Naive thymus-derived CD8-positive, alpha-beta T cell (primary cell): Measurements from ENCODE around the gene SMARCD3. TPM values are rescaled to one million over a fixed set of nuclear protein-coding genes. Genes with fewer than 3 reads are reported as not detected.

Experiments used
- ATAC-seq, 2 donors: fragments of 150-1000 bp; cut with Tn5 transposase in 1 of 2; sonication (Bioruptor Pico), chemical (Tn5 transposase) in 1 of 2; 1 replicate in 1 of 2; 2 replicates in 1 of 2; pipeline ENCODE4 v1.10.0; 2021; ENCODE audit warnings: mild to moderate bottlenecking in 2 of 2, moderate library complexity in 2 of 2
- POLR2A ChIA-PET: fragments of 350-600 bp; sonication (Branson Sonifier 250); formaldehyde crosslinking; loops from one replicate; lab custom pipeline; 2021; ENCODE audit warnings: antibody characterized with exemption; lab: Charles Lee
- DNase-seq, 10 donors: peaks; one replicate each; pipeline versions ENCODE4 v3.0.0 to v3.0.0-alpha.2; 2020 to 2022
- H3K27ac Mint-ChIP-seq, 10 donors: one replicate each; pipeline ENCODE4 v1.8.0; 2020 to 2022; ENCODE audit warnings: mild to moderate bottlenecking in 10 of 10, mixed read lengths in 10 of 10, moderate library complexity in 4 of 10, inconsistent platforms in 1 of 10
- H3K27me3 Mint-ChIP-seq, 5 donors: one replicate each; pipeline ENCODE4 v1.8.0; 2021 to 2022; ENCODE audit warnings: mixed read lengths in 5 of 5
- H3K36me3 Mint-ChIP-seq, 3 donors: one replicate each; pipeline ENCODE4 v1.8.0; 2020 to 2022; ENCODE audit warnings: mixed read lengths in 3 of 3, mild to moderate bottlenecking in 2 of 3, inconsistent platforms in 1 of 3
- H3K4me1 Mint-ChIP-seq, 4 donors: one replicate each; pipeline ENCODE4 v1.8.0; 2021 to 2022; ENCODE audit warnings: mixed read lengths in 4 of 4
- H3K4me3 Mint-ChIP-seq, 10 donors: one replicate each; pipeline ENCODE4 v1.8.0; 2020 to 2022; ENCODE audit warnings: mild to moderate bottlenecking in 10 of 10, mixed read lengths in 10 of 10, moderate library complexity in 6 of 10, inconsistent platforms in 1 of 10
- H3K9me3 Mint-ChIP-seq, 9 donors: one replicate each; pipeline ENCODE4 v1.8.0; 2020 to 2022; ENCODE audit warnings: mixed read lengths in 9 of 9, mild to moderate bottlenecking in 3 of 9, inconsistent platforms in 1 of 9, moderate library complexity in 1 of 9
- polyA plus RNA-seq, 3 donors: library from polyadenylated mRNA; unstranded; fragments of 300-500 nt; fragmentation: Illumina TruSeq; gene quantifications; one replicate each; pipeline ENCODE4 v1.2.3, GENCODE V29; 2021
- total RNA-seq, 8 experiments: library from RNA in 2 of 8; stranded (reverse) in 2 of 8; gene quantifications; one replicate each; pipeline ENCODE4 v1.2.3 and lab custom pipeline; 2021 to 2026

Gene SMARCD3
- total and polyA plus RNA-seq, 5 experiments from 2014 or later: 9.7 to 18.6 (median 11.8) TPM

DNA sequence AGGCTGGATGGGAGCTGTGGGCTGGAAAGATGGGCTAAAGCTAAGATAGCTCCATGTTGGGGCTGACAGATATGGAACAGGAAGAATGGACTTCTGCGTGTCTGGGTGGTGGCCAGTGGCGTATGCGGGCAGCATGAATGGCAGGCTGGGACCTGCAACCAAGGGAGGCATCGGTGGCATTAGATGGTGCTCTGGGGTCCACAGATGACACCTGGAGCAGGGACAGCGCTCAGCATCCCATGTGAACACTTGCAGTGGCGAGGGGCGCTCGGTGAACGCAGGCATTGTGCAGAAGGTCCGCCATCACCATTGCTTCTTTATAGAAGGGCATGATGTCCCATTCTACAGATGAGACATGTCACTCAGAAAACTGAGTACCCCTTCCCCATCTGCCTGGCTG lies 21.0 kb upstream of the SMARCD3 start:
- H3K4me1 Mint-ChIP-seq: peaks cover 16 to 38% (median 31%) of the 10 kb centered on the region in 4 donors
- peak overlapping the region in 3 of 10 donors; percentile 19 to 48 (median 24) for H3K27ac Mint-ChIP-seq
- H3K36me3 Mint-ChIP-seq: peaks cover 0 to 4% (median 2%) of the 10 kb centered on the region in 3 donors
- DNase-seq (no peak), ATAC-seq (no peak)
- peaks cover 0 to 1% (median 0%) of the 10 kb centered on the region in 5 donors for H3K27me3 Mint-ChIP-seq
- POLR2A ChIA-PET: no interaction called here
- H3K9me3 Mint-ChIP-seq: no peaks in the 10 kb centered on the region
- no peak overlapping the region for H3K4me3 Mint-ChIP-seq

DNA sequence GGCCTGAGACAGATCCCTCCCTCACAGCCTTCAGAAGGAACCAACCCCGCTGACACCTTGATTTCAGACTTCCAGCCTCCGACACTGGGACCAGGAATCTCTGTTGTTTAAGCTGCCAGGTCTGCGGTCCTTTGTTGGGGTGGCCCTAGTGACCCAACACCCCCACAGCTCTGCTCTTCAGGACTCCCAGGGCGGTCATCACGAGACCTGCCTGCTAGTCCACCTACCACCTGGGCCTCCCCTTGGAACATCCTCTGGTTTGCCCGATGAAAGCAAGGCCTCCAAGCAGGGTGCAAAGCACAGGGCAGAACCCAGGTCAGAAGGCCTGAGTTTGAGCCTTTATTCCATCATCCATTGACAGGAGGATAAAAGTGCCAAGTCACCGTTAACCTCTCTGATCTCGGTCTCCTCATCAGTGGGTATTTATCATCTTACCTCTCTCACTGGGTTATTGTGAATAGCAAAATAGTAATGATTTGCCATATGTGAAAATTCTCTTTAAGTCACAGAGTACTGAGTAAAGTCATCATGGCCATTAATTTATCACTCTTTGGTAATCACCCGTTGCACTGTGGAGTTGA lies 16.9 kb upstream of the SMARCD3 start:
- peaks cover 2 to 7% (median 2%) of the 10 kb centered on the region in 4 donors for H3K4me1 Mint-ChIP-seq
- POLR2A ChIA-PET: no interaction called here
- H3K9me3 Mint-ChIP-seq: no peaks in the 10 kb centered on the region
- H3K36me3 Mint-ChIP-seq: peaks cover 0 to 4% (median 2%) of the 10 kb centered on the region in 3 donors
- H3K4me3 Mint-ChIP-seq: no peak overlapping the region
- H3K27me3 Mint-ChIP-seq: peaks cover 0 to 4% (median 1%) of the 10 kb centered on the region in 5 donors
- H3K27ac Mint-ChIP-seq: peak overlapping the region in 1 of 10 donors; percentile 11
- ATAC-seq: no peak
- no peak for DNase-seq

DNA sequence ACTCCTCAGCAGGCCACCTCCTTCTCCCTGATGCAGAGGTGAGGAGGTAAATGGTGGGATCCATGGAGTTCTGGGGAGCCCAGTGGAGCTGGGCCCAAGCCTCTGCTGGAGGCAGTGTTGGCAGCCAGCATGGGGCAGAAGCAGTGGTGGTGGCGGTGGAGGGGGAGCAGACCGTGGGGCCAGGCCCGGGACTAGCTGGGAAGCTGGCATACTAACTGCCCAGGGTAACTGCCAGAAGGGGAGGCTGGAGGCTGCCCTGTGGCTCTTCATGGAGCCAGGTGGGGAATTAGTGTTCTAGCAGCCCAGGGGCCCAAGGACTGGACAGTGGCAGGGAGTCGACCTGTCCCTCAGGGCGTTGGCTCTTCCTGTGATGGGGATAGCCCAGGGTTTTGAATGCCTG lies 16.1 kb upstream of the SMARCD3 start:
- POLR2A ChIA-PET: no interaction called here
- Mint-ChIP-seq H3K36me3 (peaks cover 0 to 4% (median 2%) of the 10 kb centered on the region in 3 donors), H3K9me3 (no peaks in the 10 kb centered on the region), H3K4me3 (no peak overlapping the region), H3K4me1 (no peaks in the 10 kb centered on the region), H3K27me3 (peaks cover 0 to 4% (median 1%) of the 10 kb centered on the region in 5 donors), H3K27ac (no peak overlapping the region)
- DNase-seq (no peak), ATAC-seq (no peak)

- ATAC-seq (no peak), DNase-seq (peak in 1 of 10 donors; percentile 47)
- Mint-ChIP-seq H3K4me3 (no peak overlapping the region), H3K9me3 (no peaks in the 10 kb centered on the region), H3K27me3 (peaks cover 0 to 4% (median 0%) of the 10 kb centered on the region in 5 donors), H3K36me3 (peaks cover 0 to 4% (median 0%) of the 10 kb centered on the region in 3 donors), H3K27ac (no peak overlapping the region), H3K4me1 (peaks cover 0 to 3% (median 0%) of the 10 kb centered on the region in 4 donors)
- POLR2A ChIA-PET: interaction anchor here (1.4 kb wide), 1 partner anchor 16 kb away, joined by 3 read pairs; no protein-coding TSS in a partner anchor
These were observed 13.0 kb upstream of the SMARCD3 start for GRCh38 chr7:151261529-151261928.

- Mint-ChIP-seq H3K27ac (no peak overlapping the region), H3K9me3 (no peaks in the 10 kb centered on the region), H3K36me3 (peaks cover 0 to 4% (median 0%) of the 10 kb centered on the region in 3 donors), H3K4me3 (no peak overlapping the region), H3K27me3 (peaks cover 0 to 4% (median 0%) of the 10 kb centered on the region in 5 donors), H3K4me1 (peaks cover 0 to 3% (median 0%) of the 10 kb centered on the region in 4 donors)
- DNase-seq (no peak), ATAC-seq (no peak)
- POLR2A ChIA-PET: interaction anchor here (1.4 kb wide), 1 partner anchor 17 kb away, joined by 3 read pairs; no protein-coding TSS in a partner anchor
These were observed 12.4 kb upstream of the SMARCD3 start for GRCh38 chr7:151260883-151261282.

DNA sequence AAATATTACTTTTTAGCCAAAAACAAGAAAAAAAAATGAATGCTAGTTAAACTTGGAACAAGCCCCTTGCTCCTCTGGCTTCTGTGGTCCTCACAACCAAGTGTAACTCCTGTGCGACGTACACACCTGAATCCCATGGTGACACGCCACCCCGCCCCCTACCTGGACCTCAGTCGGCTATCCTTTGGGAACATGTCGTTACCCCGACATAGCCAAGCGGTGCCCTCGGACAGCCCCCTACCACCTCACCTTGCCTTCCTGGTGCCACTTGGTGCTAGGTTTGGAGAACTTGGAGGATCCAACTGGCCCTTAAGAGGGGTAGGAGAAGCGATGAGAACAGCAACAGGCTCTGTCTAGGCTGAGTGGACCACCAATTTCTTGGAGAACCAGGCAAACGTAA lies 12.0 kb upstream of the SMARCD3 start:
- H3K36me3 Mint-ChIP-seq: peaks cover 0 to 4% (median 0%) of the 10 kb centered on the region in 3 donors
- H3K4me1 Mint-ChIP-seq: peaks cover 0 to 3% (median 0%) of the 10 kb centered on the region in 4 donors
- POLR2A ChIA-PET: interaction anchor here (1.4 kb wide), 1 partner anchor 17 kb away, joined by 3 read pairs; no protein-coding TSS in a partner anchor
- DNase-seq (no peak), ATAC-seq (no peak)
- no peak overlapping the region for H3K4me3 Mint-ChIP-seq
- H3K27ac Mint-ChIP-seq: no peak overlapping the region
- H3K27me3 Mint-ChIP-seq: peaks cover 0 to 4% (median 2%) of the 10 kb centered on the region in 5 donors
- no peaks in the 10 kb centered on the region for H3K9me3 Mint-ChIP-seq

GRCh38 chr7:151257990-151258389 lies 9.5 kb upstream of the SMARCD3 start:
- ATAC-seq: no peak

DNA sequence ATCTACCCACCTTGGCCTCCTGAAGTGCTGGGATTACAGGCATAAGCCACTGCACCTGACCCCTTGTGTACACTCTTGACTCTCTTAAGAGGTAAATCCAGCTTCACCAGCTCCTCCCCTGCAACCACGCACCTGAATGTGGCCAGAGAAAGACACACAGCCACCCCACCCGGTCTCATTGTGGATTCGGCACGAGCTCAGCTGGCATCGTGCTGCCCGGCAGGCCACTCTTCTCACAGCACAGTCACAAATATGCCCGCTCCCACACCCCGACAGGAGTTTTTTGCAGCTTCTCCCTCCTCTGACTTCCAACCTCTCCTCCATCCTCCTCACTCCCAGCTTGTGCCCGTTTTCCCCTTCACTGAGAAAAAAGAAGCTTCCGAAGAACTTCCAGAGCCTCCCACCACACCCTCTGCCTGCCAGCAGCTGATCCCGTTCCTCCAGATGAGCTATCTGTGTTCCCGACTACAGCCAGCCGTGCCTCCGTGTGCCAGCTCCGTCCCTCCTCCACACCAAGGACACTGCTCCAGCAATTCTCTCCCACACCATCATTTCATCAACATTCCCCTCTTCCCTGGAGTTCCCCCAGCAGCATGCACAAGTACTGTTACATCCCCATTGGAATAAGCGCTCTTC lies 8.0 kb upstream of the SMARCD3 start:
- H3K9me3 Mint-ChIP-seq: no peaks in the 10 kb centered on the region
- ATAC-seq (no peak), DNase-seq (peak in 1 of 10 donors; percentile 41)
- peaks cover 0 to 4% (median 0%) of the 10 kb centered on the region in 3 donors for H3K36me3 Mint-ChIP-seq
- H3K27me3 Mint-ChIP-seq: peaks cover 0 to 12% (median 0%) of the 10 kb centered on the region in 5 donors
- no peak overlapping the region for H3K27ac Mint-ChIP-seq
- peak overlapping the region in 1 of 10 donors; percentile 29 for H3K4me3 Mint-ChIP-seq
- H3K4me1 Mint-ChIP-seq: peaks cover 5 to 10% (median 7%) of the 10 kb centered on the region in 4 donors
- POLR2A ChIA-PET: interaction anchor here (1.0 kb wide), 1 partner anchor 12 kb away, joined by 5 read pairs; no protein-coding TSS in a partner anchor

More at GRCh38 chr7:151257990-151258389, 9.5 kb upstream of the SMARCD3 start:
- Mint-ChIP-seq H3K27ac (peak overlapping the region in 2 of 10 donors; percentile 61 to 66), H3K9me3 (no peaks in the 10 kb centered on the region), H3K36me3 (peaks cover 0 to 4% (median 0%) of the 10 kb centered on the region in 3 donors), H3K27me3 (peaks cover 0 to 5% (median 0%) of the 10 kb centered on the region in 5 donors), H3K4me3 (no peak overlapping the region), H3K4me1 (peaks cover 0 to 3% (median 0%) of the 10 kb centered on the region in 4 donors)
- DNase-seq: no peak
- POLR2A ChIA-PET: interaction anchor here (1.0 kb wide), 1 partner anchor 111 kb away, joined by 3 read pairs; no protein-coding TSS in a partner anchor

DNA sequence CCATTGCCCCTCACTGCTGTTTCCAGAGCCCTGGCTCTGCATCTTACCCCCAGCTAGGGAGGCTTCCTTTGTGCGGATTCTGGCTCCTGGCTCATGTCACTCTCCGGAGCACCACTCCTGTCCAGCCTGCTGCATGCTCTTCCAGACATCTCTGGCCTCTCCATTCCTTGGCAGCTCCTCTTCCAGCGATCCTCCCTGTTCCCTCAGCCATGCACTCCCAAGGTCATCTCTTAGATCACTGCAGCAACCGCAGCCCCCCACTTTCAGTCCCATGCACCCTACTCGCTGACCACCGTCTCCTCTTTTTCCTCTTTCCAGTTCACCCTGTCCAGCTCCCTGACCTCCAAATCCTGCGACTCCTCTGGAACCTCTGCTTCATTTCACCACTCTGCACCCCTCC lies 6.9 kb upstream of the SMARCD3 start:
- Mint-ChIP-seq H3K4me1 (peaks cover 14 to 21% (median 17%) of the 10 kb centered on the region in 4 donors), H3K27me3 (peaks cover 0 to 19% (median 0%) of the 10 kb centered on the region in 5 donors), H3K4me3 (no peak overlapping the region), H3K27ac (peak overlapping the region in 1 of 10 donors; percentile 79), H3K9me3 (no peaks in the 10 kb centered on the region), H3K36me3 (peaks cover 0 to 4% (median 0%) of the 10 kb centered on the region in 3 donors)
- DNase-seq: peak in 1 of 10 donors; percentile 50
- POLR2A ChIA-PET: interaction anchor here (0.7 to 1.0 kb wide), 2 partner anchors 11 to 98 kb away, joined by 4 to 5 read pairs; no protein-coding TSS in a partner anchor
- ATAC-seq: no peak

GRCh38 chr7:151254851-151255250 lies 6.4 kb upstream of the SMARCD3 start:
- H3K36me3 Mint-ChIP-seq: peaks cover 0 to 4% (median 0%) of the 10 kb centered on the region in 3 donors
- H3K27me3 Mint-ChIP-seq: peaks cover 0 to 21% (median 0%) of the 10 kb centered on the region in 5 donors
- ATAC-seq: no peak
- no peaks in the 10 kb centered on the region for H3K9me3 Mint-ChIP-seq
- H3K4me1 Mint-ChIP-seq: peaks cover 17 to 25% (median 21%) of the 10 kb centered on the region in 4 donors
- H3K4me3 Mint-ChIP-seq: no peak overlapping the region
- peak overlapping the region in 3 of 10 donors; percentile 21 to 79 (median 77) for H3K27ac Mint-ChIP-seq
- POLR2A ChIA-PET: no interaction called here
- DNase-seq: peak in 1 of 10 donors; percentile 59

- Mint-ChIP-seq H3K36me3 (peaks cover 0 to 4% (median 0%) of the 10 kb centered on the region in 3 donors), H3K27ac (peak overlapping the region in 4 of 10 donors; percentile 21 to 81 (median 58)), H3K9me3 (no peaks in the 10 kb centered on the region), H3K27me3 (peaks cover 0 to 21% (median 0%) of the 10 kb centered on the region in 5 donors), H3K4me3 (no peak overlapping the region), H3K4me1 (peaks cover 18 to 28% (median 23%) of the 10 kb centered on the region in 4 donors)
- DNase-seq (no peak), ATAC-seq (no peak)
- POLR2A ChIA-PET: no interaction called here
These were observed 5.8 kb upstream of the SMARCD3 start for GRCh38 chr7:151254316-151254715.

- no peak for DNase-seq
- ATAC-seq: no peak
- H3K4me3 Mint-ChIP-seq: peak overlapping the region; percentile 36 to 85 (median 72)
- peaks cover 0 to 26% (median 0%) of the 10 kb centered on the region in 5 donors for H3K27me3 Mint-ChIP-seq
- POLR2A ChIA-PET: interaction anchor here (1.4 kb wide), 1 partner anchor 10 kb away, joined by 3 read pairs; no protein-coding TSS in a partner anchor
- H3K4me1 Mint-ChIP-seq: peaks cover 22 to 37% (median 28%) of the 10 kb centered on the region in 4 donors
- H3K36me3 Mint-ChIP-seq: no peaks in the 10 kb centered on the region
- peak overlapping the region in 2 of 10 donors; percentile 18 to 43 for H3K27ac Mint-ChIP-seq
- H3K9me3 Mint-ChIP-seq: no peaks in the 10 kb centered on the region
These were observed 4.6 kb upstream of the SMARCD3 start for GRCh38 chr7:151252961-151253711.
